ENCODE measurements around the gene FAM111B. TPM values are rescaled to one million over a fixed set of nuclear protein-coding genes. Genes with fewer than 3 reads are reported as not detected.
"Not testable (repeated sequence)": the region's sequence is repeated elsewhere in the genome, so short reads cannot be mapped to it uniquely, and the experiment has no call there.

Gene FAM111B
- total and polyA plus RNA-seq, 4 donors: 0.20 to 0.87 (median 0.45) TPM

GRCh38 chr11:59097113-59097708 lies 9.8 kb upstream of the FAM111B start:
- no peak overlapping the region for H3K27ac ChIP-seq (ENCODE audit: low read depth in 1 of 2, low read length in 2 of 2)
- 90 to 91% methylated on average over 5 of the region's 5 CpGs for WGBS, 2 donors
- peak; percentile 68 to 76 for DNase-seq
- H3K36me3 ChIP-seq (ENCODE audit: control insufficient read depth in 1 of 2, insufficient read depth in 2 of 2, low read length in 1 of 2): no peaks in the 10 kb centered on the region
- no peaks in the 10 kb centered on the region for H3K4me1 ChIP-seq (ENCODE audit: control insufficient read depth in 1 of 2, insufficient read depth in 2 of 2, low read length in 2 of 2)
- no peaks in the 10 kb centered on the region for H3K9me3 ChIP-seq (ENCODE audit: control insufficient read depth, low read length)
- no peaks in the 10 kb centered on the region for H3K27me3 ChIP-seq (ENCODE audit: control insufficient read depth in 1 of 2, insufficient read depth in 2 of 2, low read length in 1 of 2)
- no peak overlapping the region for H3K4me3 ChIP-seq (ENCODE audit: low read length in 2 of 2)
- ATAC-seq (ENCODE audit: low FRiP score): no peak
- intact Hi-C loops (cut with DNase I): loop anchor here in 1 of 2 donors (2.0 kb wide), 1 partner anchor 40 kb away; no protein-coding TSS in a partner anchor

- not testable (repeated sequence) for H3K4me1 ChIP-seq (ENCODE audit: control insufficient read depth in 1 of 2, insufficient read depth in 2 of 2, low read length in 2 of 2); H3K27ac ChIP-seq (ENCODE audit: low read depth in 1 of 2, low read length in 2 of 2); H3K9me3 ChIP-seq (ENCODE audit: control insufficient read depth, low read length); H3K4me3 ChIP-seq (ENCODE audit: low read length in 2 of 2); H3K36me3 ChIP-seq (ENCODE audit: control insufficient read depth in 1 of 2, insufficient read depth in 2 of 2, low read length in 1 of 2); ATAC-seq (ENCODE audit: low FRiP score); DNase-seq; H3K27me3 ChIP-seq (ENCODE audit: control insufficient read depth in 1 of 2, insufficient read depth in 2 of 2, low read length in 1 of 2)
- intact Hi-C loops (cut with DNase I): loop anchor here in 1 of 2 donors (2.0 kb wide), 1 partner anchor 39 kb away; no protein-coding TSS in a partner anchor
- WGBS, 2 donors: 85 to 89% methylated on average over 8 of the region's 8 CpGs
These were observed 9.1 kb upstream of the FAM111B start for GRCh38 chr11:59097938-59098337.

DNA sequence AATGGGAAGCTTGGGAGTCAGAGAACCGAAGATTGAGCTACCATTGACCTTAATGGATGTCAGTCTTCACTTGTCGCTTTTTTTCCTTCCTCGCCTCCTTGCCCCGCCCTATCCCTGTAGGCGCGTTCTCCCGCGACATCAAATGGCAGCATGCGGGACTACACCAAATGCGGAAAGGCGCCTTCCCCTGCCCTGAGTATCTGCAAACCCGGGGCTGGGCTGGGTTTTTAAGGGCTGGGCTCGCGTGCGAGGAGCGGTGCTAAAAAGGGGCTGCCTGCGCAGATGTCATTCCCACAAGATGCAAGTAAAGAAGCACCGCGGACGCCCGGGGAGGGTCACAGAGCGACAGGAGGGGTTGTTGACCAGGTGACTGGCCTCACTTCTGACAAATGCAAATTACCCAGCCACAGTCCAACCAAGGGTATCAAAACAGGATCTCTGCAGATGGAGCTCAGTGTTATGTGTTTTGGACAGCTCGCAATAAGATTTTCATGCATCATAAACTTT lies 4.7 kb upstream of the FAM111B start:
- ATAC-seq (ENCODE audit: low FRiP score): no peak
- no peaks in the 10 kb centered on the region for H3K4me1 ChIP-seq (ENCODE audit: control insufficient read depth in 1 of 2, insufficient read depth in 2 of 2, low read length in 2 of 2)
- H3K4me3 ChIP-seq (ENCODE audit: low read length in 2 of 2): no peak overlapping the region
- no peaks in the 10 kb centered on the region for H3K9me3 ChIP-seq (ENCODE audit: control insufficient read depth, low read length)
- H3K27ac ChIP-seq (ENCODE audit: low read depth in 1 of 2, low read length in 2 of 2): no peak overlapping the region
- no peaks in the 10 kb centered on the region for H3K27me3 ChIP-seq (ENCODE audit: control insufficient read depth in 1 of 2, insufficient read depth in 2 of 2, low read length in 1 of 2)
- peak; percentile 69 to 77 for DNase-seq
- H3K36me3 ChIP-seq (ENCODE audit: control insufficient read depth in 1 of 2, insufficient read depth in 2 of 2, low read length in 1 of 2): no peaks in the 10 kb centered on the region
- intact Hi-C loops (cut with DNase I): loop anchor here in 1 of 2 donors (5.0 kb wide), 1 partner anchor 35 kb away; no protein-coding TSS in a partner anchor
- WGBS, 2 donors: 7 to 9% methylated on average over 23 of the region's 23 CpGs

GRCh38 chr11:59107721-59108120 lies 684 bp downstream of the FAM111B start:
- H3K4me3 ChIP-seq (ENCODE audit: low read length in 2 of 2); intact Hi-C loops (cut with DNase I); H3K4me1 ChIP-seq (ENCODE audit: control insufficient read depth in 1 of 2, insufficient read depth in 2 of 2, low read length in 2 of 2); H3K36me3 ChIP-seq (ENCODE audit: control insufficient read depth in 1 of 2, insufficient read depth in 2 of 2, low read length in 1 of 2); H3K9me3 ChIP-seq (ENCODE audit: control insufficient read depth, low read length); H3K27ac ChIP-seq (ENCODE audit: low read depth in 1 of 2, low read length in 2 of 2); H3K27me3 ChIP-seq (ENCODE audit: control insufficient read depth in 1 of 2, insufficient read depth in 2 of 2, low read length in 1 of 2); ATAC-seq (ENCODE audit: low FRiP score); DNase-seq: not testable (repeated sequence)
- 37 to 42% methylated on average over 10 of the region's 10 CpGs for WGBS, 2 donors

DNA sequence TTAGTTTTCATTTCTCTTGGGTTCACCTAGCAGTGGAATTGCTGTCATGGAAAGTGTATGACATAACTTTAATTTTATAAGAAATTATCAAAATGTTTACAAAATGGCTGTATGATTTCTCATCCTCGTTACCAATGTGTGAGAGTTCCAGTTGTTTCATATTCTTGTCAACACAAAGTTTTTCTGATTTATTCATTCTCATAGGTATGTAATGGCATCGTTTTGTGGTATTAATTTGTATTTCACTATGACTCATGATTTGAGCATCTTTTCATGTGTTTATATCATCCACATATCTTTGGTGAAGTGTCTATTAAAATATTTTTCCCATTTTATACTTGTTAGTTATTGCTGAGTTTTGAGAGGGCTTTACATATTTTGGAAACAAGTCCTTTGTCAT lies 5.5 kb downstream of the FAM111B start:
- Histone ChIP-seq H3K4me3 (ENCODE audit: low read length in 2 of 2) (no peak overlapping the region), H3K27ac (ENCODE audit: low read depth in 1 of 2, low read length in 2 of 2) (no peak overlapping the region), H3K27me3 (ENCODE audit: control insufficient read depth in 1 of 2, insufficient read depth in 2 of 2, low read length in 1 of 2) (peaks cover 0 to 3% of the 10 kb centered on the region in 2 donors), H3K9me3 (ENCODE audit: control insufficient read depth, low read length) (peaks cover 5% of the 10 kb centered on the region), H3K36me3 (ENCODE audit: control insufficient read depth in 1 of 2, insufficient read depth in 2 of 2, low read length in 1 of 2) (no peaks in the 10 kb centered on the region), H3K4me1 (ENCODE audit: control insufficient read depth in 1 of 2, insufficient read depth in 2 of 2, low read length in 2 of 2) (no peaks in the 10 kb centered on the region)
- WGBS, 2 donors: 86 to 94% methylated on average over 2 of the region's 2 CpGs
- ATAC-seq (ENCODE audit: low FRiP score): no peak
- DNase-seq: no peak
- intact Hi-C loops (cut with DNase I): no loop called here

DNA sequence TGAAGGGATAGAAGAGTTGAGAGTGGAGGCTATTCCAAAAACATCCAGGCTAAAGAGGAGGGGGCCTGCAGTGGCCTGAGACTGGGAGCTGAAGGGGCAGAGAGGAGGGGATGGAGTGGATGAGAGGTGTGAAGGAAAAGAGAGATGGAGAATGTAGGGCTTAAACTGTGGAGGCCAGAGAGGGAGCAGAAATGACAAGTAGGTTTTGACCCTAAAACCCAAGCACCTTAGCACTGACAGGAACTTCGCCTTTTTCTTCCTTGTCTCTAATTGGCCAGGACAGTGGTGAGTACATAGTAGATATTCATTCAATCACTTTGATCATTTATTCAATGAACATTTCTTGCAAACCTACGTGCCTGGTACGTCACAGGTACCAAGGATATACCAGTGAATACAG lies 7.3 kb downstream of the FAM111B start:
- intact Hi-C loops (cut with DNase I): no loop called here
- 97 to 98% methylated on average over 3 of the region's 3 CpGs for WGBS, 2 donors

DNA sequence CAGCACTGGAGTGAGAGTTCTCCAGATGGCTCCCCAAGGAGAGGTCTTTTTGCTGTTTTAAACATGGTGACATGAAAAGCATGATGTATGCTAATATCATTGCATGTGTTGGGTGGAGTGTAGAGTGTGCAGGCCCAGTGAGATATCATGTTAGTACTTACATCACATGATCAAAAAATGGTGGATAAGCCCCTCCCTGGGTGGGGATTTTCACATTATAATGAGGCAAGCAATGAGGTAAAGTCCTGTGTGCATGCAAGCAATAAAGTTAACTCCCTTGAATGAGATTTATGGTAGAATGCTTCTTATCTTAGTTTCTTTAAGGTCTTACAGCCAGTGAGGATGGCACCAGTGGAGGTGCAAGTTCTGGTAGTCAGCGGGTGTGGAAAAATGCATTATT lies 8.5 kb downstream of the FAM111B start:
- no peak for DNase-seq
- intact Hi-C loops (cut with DNase I): no loop called here
- Histone ChIP-seq H3K9me3 (ENCODE audit: control insufficient read depth, low read length) (peaks cover 13% of the 10 kb centered on the region), H3K27ac (ENCODE audit: low read depth in 1 of 2, low read length in 2 of 2) (no peak overlapping the region), H3K27me3 (ENCODE audit: control insufficient read depth in 1 of 2, insufficient read depth in 2 of 2, low read length in 1 of 2) (peaks cover 0 to 4% of the 10 kb centered on the region in 2 donors), H3K4me1 (ENCODE audit: control insufficient read depth in 1 of 2, insufficient read depth in 2 of 2, low read length in 2 of 2) (no peaks in the 10 kb centered on the region), H3K36me3 (ENCODE audit: control insufficient read depth in 1 of 2, insufficient read depth in 2 of 2, low read length in 1 of 2) (no peaks in the 10 kb centered on the region), H3K4me3 (ENCODE audit: low read length in 2 of 2) (no peak overlapping the region)
- no peak for ATAC-seq (ENCODE audit: low FRiP score)
- WGBS, 2 donors: 94 to 100% methylated on average over 1 of the region's 1 CpG

More for the DNA sequence above, 7.3 kb downstream of the FAM111B start:
- H3K4me3 ChIP-seq (ENCODE audit: low read length in 2 of 2): no peak overlapping the region
- H3K27ac ChIP-seq (ENCODE audit: low read depth in 1 of 2, low read length in 2 of 2): no peak overlapping the region
- no peaks in the 10 kb centered on the region for H3K4me1 ChIP-seq (ENCODE audit: control insufficient read depth in 1 of 2, insufficient read depth in 2 of 2, low read length in 2 of 2)
- ATAC-seq (ENCODE audit: low FRiP score) (no peak), DNase-seq (no peak)
- no peaks in the 10 kb centered on the region for H3K36me3 ChIP-seq (ENCODE audit: control insufficient read depth in 1 of 2, insufficient read depth in 2 of 2, low read length in 1 of 2)
- H3K27me3 ChIP-seq (ENCODE audit: control insufficient read depth in 1 of 2, insufficient read depth in 2 of 2, low read length in 1 of 2): peaks cover 0 to 4% of the 10 kb centered on the region in 2 donors
- peaks cover 13% of the 10 kb centered on the region for H3K9me3 ChIP-seq (ENCODE audit: control insufficient read depth, low read length)

DNA sequence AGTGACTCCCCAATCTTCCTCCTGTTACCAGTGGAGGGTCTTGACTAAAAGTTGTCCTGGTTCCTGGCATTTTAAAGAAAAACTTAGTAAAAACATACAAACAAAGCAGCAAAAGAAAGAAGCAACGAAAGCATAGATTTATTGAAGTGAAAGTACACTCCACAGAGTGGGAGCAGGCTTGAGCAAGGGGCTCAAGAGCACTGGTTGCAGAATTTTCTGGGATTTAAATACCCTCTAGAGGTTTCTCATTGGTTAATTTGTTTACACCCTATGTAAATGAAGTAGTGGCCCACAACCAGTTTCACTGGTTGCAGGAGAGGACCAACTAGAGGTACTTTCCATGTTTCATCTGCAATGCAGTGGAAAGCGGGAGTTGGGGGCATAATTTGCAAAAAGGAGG lies 10.7 kb downstream of the FAM111B start:
- 97 to 99% methylated on average over 2 of the region's 2 CpGs for WGBS, 2 donors
- Histone ChIP-seq H3K27ac (ENCODE audit: low read depth in 1 of 2, low read length in 2 of 2) (no peak overlapping the region), H3K4me1 (ENCODE audit: control insufficient read depth in 1 of 2, insufficient read depth in 2 of 2, low read length in 2 of 2) (no peaks in the 10 kb centered on the region), H3K4me3 (ENCODE audit: low read length in 2 of 2) (no peak overlapping the region), H3K27me3 (ENCODE audit: control insufficient read depth in 1 of 2, insufficient read depth in 2 of 2, low read length in 1 of 2) (peaks cover 0 to 4% of the 10 kb centered on the region in 2 donors), H3K36me3 (ENCODE audit: control insufficient read depth in 1 of 2, insufficient read depth in 2 of 2, low read length in 1 of 2) (no peaks in the 10 kb centered on the region), H3K9me3 (ENCODE audit: control insufficient read depth, low read length) (peaks cover 13% of the 10 kb centered on the region)
- intact Hi-C loops (cut with DNase I): no loop called here
- DNase-seq (no peak), ATAC-seq (ENCODE audit: low FRiP score) (no peak)

- Histone ChIP-seq H3K9me3 (ENCODE audit: control insufficient read depth, low read length) (peaks cover 13% of the 10 kb centered on the region), H3K36me3 (ENCODE audit: control insufficient read depth in 1 of 2, insufficient read depth in 2 of 2, low read length in 1 of 2) (no peaks in the 10 kb centered on the region), H3K4me3 (ENCODE audit: low read length in 2 of 2) (no peak overlapping the region), H3K4me1 (ENCODE audit: control insufficient read depth in 1 of 2, insufficient read depth in 2 of 2, low read length in 2 of 2) (no peaks in the 10 kb centered on the region), H3K27ac (ENCODE audit: low read depth in 1 of 2, low read length in 2 of 2) (no peak overlapping the region), H3K27me3 (ENCODE audit: control insufficient read depth in 1 of 2, insufficient read depth in 2 of 2, low read length in 1 of 2) (peaks cover 0 to 4% of the 10 kb centered on the region in 2 donors)
- intact Hi-C loops (cut with DNase I): no loop called here
- ATAC-seq (ENCODE audit: low FRiP score): no peak
- DNase-seq: no peak
These were observed 12.8 kb downstream of the FAM111B start for GRCh38 chr11:59119826-59120225.
